ENCODE results near the gene INPP4A.

The INPP4A gene

DNA sequence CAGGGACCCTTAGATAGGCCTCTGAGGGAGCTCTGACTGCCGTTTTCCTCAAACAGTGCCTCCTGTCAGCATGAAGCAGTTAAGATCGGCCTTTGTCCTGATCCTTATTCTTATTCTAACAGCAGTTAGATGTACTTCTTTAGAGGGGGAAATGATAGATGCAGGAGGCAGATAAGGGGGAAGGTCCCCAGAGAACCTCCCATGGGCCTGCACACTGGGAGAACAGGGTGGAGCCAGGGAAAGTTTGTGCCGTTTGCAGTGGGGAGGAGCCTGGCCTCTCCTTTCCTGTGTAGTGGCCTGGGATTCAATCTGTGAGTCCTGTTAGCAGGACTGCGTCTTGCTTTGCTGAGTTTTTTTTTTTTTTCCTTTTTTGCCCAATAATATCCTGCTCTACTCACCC, 7.9 kb upstream of the INPP4A start:
- no peak for DNase-seq (ENCODE audit: low read depth in 2 of 2)

DNA sequence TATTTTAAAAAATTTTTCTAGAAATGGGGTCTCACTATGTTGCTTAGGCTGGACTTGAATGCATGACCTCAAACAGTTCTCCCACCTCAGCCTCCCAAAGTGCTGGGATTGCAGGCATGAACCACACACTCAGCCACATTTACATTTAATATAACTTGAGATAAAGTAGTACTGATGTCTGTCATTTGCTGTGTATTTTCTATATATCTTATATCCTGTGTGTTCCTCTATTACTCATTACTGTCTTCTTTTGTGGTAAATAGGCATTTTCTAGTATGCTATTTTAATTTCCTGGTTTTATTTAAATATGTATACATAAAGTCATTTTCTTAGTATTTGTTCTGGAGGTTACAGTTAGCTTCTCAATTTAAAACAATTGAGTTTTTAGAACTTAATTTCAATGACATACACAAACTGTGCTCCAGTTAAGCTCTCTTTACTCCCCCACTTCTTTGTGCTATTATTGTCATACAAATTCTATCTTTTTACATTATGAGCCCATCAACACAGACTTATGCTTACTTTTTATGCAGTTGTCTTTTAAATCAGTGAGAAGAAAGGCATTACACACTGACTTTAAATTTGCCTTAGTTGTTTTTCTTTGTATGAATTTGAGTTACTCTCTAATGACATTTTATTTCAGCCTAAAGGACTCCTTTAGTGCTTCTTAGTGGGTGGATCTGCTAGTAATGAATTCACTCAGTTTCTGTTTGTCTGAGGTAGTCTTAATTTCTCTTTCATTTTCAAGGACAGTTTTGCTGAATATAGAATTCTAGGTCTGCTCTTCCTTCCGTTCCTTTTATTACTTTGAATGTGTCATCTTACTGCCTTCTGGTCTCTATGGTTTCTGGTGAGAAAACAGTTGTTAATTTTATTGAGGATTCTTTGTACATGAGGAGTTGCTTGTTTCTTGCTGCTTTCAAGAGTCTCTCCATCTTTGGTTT, 6.2 kb upstream of the INPP4A start:
- DNase-seq (ENCODE audit: low read depth in 2 of 2), result no peak

- no peak for DNase-seq (ENCODE audit: low read depth in 2 of 2)
Measured at GRCh38 chr2:98441706-98442450, 2.8 kb upstream of the INPP4A start.

GRCh38 chr2:98442488-98442887, 2.2 kb upstream of the INPP4A start:
- DNase-seq (ENCODE audit: low read depth in 2 of 2), result no peak

- no peak for DNase-seq (ENCODE audit: low read depth in 2 of 2)
Measured at GRCh38 chr2:98445177-98445682, 572 bp downstream of the INPP4A start.

- DNase-seq (ENCODE audit: low read depth in 2 of 2), result no peak
Measured at GRCh38 chr2:98445683-98446581, 1.3 kb downstream of the INPP4A start.

- no peak for DNase-seq (ENCODE audit: low read depth in 2 of 2)
Measured at GRCh38 chr2:98446850-98447249, 2.2 kb downstream of the INPP4A start.

DNA sequence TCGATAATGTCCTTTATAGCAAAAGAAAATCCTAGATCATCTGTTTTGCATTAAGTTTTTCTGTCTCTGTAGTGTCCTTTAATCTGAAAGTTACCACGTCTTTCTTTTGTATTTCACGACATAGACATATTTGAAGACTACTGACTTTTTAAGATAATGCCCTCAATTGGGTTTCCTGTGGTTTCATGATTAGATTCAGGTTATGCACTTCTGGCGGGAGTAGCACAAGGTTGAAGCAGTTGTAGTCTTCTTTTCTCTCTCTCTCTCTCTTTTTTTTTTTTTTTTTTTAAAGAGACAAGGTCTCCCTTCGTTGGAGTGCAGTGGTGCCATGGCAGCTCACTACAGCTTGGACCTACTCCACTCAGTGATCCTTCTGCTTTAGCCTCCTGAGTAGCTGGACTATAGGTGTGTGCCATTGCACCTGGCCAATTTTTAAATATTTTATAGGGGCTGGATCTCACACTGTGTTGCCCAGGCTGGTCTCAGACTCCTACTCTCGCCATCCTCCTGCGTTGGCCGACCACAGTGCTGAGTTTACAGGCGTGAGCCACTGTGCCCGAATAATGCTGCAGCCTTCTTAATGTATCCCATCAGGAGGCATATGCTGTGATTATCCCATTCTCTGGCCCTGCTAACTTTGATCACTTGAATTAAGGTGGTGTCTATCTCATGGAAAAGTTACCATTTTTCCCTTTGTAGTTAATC, 3.9 kb downstream of the INPP4A start:
- no peak for DNase-seq (ENCODE audit: low read depth in 2 of 2)

GRCh38 chr2:98452396-98453027, 7.9 kb downstream of the INPP4A start:
- no peak for DNase-seq (ENCODE audit: low read depth in 2 of 2)

DNA sequence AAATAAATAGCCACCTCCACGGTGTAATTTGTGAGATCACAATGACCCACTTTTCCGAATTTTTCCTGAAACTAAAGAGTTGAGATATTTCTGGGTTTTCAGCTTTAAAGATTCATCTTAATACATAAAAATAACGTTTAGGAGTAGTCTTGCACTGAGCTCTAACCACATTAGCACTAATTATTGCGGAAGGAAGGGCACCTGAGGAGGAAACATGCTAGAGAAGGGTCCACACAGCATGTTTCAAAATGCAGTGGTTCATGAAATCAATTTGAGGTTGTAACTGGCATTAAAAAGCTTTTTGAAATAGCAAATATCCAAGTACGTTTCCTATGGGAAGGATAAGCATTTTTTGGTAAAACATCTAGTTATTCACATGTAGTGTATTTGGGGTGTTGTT, 8.4 kb downstream of the INPP4A start:
- no peak for DNase-seq (ENCODE audit: low read depth in 2 of 2)

DNA sequence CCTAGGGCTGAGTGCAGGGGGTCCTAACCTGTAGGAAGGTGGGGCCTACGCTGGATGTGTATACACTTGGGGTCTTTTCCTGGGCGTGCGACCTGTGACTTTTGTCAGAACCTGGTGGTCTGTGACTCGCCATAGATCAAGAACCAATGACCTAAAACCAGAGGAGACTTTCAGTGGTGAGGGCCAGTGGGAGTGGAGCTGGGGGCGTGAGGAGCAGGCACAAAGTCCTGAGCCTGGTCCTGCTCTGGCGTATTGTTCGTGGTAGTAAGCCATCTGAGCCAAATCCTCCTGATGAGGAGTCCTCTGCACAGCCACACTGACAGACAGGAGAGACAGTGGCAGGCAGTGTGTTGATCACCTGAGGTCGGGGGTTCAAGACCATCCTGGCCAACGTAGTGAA, 8.9 kb downstream of the INPP4A start:
- DNase-seq (ENCODE audit: low read depth in 2 of 2), result no peak

DNA sequence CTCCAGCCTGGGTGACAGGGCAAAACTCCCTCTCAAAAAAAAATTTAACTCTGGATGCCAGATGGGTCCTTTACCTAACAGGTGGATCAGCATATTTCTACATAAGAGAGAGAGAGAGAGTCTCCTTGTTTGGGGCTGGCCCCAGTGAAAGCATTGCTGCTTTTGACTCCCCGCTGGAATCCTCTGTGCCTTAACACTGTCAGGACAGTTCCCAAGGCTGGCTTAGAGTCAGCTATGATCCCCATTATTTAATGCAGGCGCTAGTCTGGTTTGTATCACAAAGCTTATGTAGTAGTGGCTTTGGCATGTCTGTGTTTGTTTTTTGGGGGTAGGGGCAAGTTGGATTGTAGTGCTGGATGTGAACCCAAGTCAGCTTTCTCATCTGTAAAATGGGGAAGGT, 9.4 kb downstream of the INPP4A start:
- DNase-seq (ENCODE audit: low read depth in 2 of 2), result no peak

DNA sequence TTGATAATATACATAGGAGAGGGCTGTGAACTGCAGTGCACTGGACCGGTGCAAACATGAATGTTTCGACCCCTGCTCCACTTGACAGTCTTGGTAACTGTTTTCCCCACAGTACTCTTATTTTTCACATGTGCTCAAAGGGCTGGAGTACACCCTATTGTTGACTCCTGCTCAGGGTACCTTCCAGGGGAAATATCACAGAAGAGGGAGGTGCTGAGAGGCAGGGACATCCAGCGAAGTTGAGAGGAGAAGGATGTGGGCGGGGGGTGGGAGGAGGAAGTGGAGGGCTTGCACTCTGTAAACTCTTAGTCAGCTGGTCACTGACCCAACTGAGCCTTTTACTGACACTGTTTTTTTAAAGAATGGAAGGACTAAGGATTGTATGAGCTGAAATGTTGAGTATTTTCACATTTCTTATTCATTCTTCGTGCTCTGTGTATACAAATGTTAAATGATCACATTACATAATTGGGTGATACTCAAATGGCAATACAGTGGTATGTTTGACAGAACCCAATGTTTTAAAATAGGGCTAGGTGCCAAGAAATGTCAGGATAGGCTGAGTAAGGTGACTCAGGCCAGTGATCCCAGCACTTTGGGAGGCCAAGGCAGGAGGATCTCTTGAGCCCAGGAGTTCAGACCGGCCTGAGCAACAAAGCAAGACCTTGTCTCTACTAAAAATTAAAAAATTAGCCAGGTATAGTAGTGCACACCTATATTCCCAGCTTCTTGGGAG, 10.0 kb downstream of the INPP4A start:
- DNase-seq (ENCODE audit: low read depth in 2 of 2), result no peak

- no peak for DNase-seq (ENCODE audit: low read depth in 2 of 2)
Measured at GRCh38 chr2:98455494-98455976, 10.9 kb downstream of the INPP4A start.

GRCh38 chr2:98457045-98457696, 12.5 kb downstream of the INPP4A start:
- DNase-seq (ENCODE audit: low read depth in 2 of 2), result no peak

GRCh38 chr2:98458207-98458606, 13.5 kb downstream of the INPP4A start:
- no peak for DNase-seq (ENCODE audit: low read depth in 2 of 2)

DNA sequence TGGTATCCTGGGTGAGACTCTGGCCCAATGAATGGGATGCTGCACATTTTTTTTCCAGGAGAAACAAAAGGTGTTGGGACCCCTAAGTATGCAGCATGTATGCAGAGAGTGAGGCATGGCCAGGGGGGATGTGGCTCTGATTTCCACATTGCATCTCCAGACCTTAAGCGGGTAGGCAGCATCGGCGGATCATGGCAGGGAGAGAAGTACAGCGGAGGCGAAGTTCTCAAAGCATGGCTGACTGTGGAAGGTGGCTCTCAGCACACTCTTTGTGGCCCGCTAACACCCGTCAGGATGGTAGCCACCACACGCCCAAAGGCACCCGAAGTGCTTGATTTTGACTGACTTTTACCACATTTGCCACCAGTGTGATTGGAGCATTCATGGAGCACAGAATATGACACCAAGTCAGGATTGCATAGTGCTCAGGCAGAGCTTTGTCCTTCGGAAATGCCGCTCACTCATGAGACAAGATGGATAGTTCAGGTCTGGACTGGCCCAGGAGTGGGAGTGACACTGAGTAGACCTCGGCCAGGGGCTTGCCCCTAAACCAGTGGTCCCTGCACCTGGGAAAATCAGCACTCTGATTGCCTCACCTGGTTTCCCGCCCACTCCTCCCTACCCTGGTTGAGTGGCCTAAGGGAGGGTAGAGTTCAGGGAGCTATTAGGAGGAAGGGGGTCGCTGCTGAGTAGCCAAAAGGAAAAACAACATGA, 14.2 kb downstream of the INPP4A start:
- DNase-seq (ENCODE audit: low read depth in 2 of 2), result no peak

GRCh38 chr2:98459496-98460175, 15.0 kb downstream of the INPP4A start:
- no peak for DNase-seq (ENCODE audit: low read depth in 2 of 2)

All from stimulated activated CD4-positive, alpha-beta T cell treated with anti-CD3 and anti-CD28 coated beads, Interleukin-1b, Interleukin-23, amount 100 ng/mL, for 1 hour (primary cell).